ENCODE data around the gene SRP9.

SRP9 gene, protein sequence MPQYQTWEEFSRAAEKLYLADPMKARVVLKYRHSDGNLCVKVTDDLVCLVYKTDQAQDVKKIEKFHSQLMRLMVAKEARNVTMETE

DNA sequence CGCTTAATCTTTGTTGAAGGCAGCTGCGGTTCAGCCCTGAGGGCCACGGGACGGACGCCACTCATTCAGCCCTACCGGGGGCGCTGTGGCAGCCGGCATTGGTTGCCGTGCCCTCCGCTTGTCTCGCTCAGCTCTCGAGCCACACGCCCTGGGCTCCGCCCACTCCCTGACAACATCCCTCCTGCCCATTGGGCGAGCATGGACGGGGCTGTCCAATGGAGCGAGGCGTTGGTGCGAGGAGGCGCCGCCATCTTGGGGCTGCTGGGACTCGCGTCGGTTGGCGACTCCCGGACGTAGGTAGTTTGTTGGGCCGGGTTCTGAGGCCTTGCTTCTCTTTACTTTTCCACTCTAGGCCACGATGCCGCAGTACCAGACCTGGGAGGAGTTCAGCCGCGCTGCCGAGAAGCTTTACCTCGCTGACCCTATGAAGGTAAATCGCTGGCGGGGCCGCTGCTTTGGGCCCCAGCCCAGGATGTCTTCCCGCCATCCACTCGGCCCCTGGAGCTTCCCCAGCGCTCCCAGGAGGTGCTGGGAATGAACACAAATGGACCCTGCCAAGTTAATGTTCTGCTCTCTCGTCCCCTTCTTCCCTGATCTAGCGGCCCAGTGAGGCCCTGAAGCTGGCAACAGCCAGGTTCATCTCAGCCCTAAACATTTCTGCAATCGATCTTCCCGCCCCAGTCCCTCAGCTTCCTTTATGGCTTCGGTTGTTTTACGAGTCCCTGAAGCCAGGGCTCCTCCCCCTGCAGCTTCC, at the start of gene SRP9:
TSS of gene SRP9 (plus strand) at position 244 of the 754 bp plus-strand sequence. CDS start at position 359, 115 bp downstream.
- peak; percentile 98 for DNase-seq

DNA sequence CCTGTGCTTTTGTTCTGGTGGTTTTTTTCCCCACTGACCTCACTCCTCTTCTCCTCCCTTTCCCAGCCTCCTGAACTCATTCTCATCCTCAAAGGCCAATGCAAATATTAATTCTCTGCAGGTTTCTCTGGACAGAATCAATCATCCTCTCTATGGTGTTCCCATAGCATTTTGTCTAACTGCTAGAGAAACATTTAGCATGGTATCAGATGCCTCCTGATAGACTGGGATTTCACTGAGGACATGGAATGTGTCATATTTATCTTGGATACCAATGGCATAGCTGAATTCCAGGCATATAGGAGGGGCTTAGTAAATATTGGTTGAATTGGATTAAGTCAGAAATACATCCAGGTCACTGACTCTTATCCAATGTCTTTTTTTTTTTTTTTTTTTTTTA, 46.1 kb upstream of the SRP9 start:
- DNase-seq: no peak

DNA sequence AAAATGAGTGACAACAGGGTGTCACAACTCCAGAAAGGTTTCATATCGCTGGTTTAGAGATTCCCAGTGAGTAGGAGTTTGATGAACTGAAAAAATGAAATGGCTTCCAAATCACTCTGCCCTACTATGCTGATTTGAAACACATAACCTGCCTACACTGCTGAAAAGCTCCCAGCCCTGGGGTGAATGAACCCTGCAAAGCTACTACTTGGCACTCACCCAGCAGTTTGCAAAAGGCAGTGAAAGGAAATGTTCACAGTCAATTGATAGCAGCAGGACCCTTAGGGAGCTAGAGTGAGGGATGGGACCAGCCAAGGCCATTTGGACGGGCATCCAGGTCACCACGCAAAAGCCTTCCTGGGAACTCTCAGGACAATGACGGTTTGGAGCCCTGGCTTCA, 44.4 kb upstream of the SRP9 start:
- no peak for DNase-seq

DNA sequence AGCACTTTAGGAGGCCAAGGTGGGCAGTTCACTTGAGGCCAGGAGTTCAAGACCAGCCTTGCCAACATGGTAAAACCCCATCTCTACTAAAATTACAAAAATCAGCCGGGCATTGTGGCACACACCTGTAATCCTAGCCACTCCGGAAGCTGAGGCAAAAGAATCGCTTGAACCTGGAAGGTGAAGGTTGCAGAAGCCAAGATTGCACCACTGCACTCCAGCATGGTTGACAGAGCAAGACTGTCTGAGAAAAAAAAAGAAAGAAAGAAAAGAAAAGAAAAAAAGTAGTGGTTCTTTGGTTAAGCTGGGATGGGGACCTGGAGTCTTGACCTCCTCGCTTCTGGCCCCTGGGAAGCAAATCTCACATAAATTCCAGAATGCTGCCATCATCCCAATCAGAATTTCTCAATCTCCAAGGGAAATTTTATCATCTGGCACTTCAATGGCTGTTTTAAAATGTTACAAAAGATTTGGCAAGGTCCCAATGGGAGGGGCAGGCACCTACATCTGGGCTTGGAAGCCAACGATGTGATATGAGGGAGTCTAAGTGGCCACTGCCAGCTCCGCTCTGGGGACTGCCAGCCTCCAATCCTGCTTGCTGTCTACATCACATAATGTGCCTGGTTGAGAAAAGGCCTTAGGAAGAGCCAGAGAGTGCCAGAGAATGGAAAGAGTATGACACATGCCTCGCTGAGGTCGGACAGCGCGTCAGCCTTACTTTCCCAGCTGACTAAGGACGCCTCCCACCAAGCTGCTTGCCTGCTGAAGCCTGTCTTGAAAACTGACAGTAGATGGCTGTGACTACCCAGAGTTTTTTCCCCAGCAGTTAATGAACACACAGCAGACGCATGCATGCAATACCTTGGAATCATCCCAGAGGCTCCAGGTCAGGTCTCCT, 42.1 kb upstream of the SRP9 start:
- no peak for DNase-seq

DNA sequence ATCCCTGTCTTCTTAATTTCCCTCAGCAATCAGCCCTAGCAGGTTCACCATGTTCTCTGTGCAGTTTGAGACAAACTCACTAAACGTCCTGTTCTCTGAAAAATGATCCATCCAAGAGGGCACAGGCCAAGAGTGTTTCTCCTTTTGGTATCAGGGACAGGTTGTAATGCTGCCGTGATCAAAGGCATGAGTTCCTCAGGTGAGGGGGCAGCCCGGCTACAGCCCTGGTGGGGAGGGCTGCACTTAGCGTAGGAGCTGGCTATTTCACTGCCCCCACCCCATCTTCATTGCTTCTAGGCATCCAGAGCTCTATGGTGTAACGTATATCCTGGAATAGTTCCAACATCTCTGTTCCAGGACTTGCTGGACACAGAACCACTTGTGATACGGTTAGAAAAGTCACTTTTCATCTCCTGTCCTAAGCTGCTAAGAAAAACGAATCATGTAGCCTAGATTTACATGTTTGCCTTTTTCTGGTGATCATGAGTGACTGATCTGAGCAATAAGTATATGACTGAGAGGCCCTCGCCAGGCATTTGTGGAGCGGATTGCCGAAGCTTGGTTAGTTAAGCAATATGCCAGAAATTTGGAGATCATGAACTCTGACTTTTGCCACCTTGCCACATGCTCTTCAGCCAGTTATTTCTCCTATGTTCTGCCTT, 41.1 kb upstream of the SRP9 start:
- DNase-seq: no peak

DNA sequence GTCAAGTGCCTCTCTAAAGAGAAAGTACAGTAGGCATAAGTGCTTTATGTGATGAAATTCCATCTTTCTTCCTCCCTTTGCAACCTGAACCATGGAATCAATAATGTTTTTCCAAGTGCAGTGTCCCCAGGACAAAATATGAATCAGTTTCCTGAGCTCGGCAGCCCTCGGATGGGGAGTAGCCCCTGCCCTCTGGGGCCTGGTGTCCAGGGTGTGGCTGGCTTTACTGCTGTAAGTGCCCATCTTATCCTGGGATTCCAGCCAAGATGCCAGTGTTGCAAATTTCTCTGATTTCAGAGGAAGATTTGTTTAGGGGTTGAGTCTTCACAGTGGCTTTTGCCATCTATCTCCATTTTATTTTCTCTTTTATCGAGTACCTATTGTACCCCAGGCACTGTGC, 40.5 kb upstream of the SRP9 start:
- no peak for DNase-seq

DNA sequence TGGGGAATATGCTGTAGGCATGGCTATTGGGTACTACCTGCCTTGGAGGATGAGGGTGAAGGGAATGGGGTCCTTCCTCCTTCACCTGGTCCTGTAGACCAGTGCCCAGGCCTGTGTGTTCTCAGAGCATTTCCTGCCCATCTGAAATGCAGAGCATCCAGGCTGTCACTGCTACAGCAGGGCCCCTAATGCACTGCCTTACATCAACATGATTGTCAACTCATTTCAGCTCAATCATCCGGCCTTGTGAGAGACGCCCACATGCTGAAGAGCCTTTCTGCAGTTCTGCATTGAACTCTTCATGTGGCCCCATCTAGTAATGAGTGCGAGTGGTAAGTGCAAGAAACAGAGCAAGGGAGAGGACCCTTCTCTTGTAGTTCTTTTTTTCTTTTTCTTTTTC, 39.8 kb upstream of the SRP9 start:
- no peak for DNase-seq

DNA sequence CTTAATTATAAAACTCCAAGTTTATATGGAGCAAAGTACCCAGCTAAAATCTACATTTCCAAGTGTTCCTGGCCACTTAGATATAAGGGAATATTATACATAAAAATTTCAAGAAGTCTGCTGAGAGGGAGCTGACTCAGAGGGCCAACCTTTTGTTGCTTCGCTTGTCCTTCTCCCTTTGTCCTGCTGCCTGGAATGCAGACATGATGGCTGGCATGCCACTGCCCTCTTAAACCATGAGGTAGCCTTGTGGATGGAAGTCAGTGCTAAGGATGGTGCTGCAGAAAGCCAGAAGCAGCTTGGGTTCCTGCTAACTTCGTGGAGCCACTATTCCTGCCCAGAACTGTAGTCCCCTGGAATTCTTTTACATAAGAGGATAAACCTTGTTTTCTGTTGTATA, 38.9 kb upstream of the SRP9 start:
- DNase-seq: no peak

DNA sequence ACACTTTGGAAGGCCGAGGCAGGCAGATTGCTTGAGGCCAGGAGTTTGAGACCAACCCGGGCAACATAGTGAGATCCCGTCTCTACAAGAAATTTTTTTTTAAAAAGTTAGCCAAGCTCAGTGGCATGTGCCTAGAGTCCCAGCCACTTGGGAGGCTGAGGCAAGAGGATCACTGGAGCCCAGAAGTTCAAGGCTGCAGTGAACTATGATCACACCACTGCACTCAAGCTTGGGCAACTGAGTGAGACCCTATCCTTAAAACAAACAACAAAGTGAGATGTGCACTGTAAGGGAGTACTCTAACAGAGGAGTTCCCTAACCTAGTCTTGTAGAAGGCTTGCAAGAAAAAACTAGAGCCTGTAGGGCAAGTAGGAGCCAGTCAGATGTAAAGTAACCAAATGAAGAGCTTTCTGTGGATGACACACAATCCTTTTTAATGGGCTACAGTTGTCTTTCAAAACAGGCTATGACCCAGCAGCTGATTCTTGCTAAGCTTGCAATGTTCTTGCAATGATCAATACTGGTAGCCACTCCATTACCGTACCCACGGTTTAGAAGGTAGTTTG, 38.0 kb upstream of the SRP9 start:
- no peak for DNase-seq

DNA sequence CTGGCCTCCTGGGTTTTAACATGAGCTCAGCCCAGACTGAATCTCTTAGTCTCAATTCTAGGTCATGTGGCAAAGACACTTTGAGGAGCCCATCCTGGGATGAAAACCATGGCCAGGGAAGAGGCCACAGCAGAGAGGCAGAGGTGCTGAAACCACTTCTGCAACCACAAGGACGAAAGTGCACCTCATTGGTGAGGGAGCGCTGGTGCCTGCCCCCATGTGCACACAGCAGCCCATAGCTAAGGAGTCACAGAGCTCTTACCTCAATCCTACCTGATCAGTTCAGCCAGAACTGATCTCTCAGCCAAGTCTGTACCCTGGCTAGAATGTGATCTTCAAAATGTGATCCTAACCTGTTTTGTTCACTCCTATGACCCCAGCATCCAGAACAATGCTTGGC, 32.9 kb upstream of the SRP9 start:
- no peak for DNase-seq

DNA sequence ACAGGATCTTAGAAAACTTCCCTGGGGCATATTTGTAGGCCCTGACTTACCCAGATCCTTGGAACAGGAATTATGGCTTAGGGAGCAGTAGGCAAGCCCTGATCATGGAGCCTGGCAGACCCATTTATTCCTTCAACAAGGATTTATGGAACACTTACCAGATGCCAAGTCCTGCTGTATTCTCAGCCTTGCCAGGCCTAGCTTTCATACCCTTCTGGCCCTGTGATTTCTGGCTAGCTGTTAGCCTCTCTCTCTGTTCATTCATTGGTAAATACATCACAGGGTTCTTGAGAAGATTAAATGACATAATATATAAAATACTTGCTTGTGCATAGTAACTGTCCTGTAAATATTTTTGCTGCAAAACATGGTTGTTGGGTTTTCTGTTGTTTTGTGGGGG, 32.4 kb upstream of the SRP9 start:
- no peak for DNase-seq

DNA sequence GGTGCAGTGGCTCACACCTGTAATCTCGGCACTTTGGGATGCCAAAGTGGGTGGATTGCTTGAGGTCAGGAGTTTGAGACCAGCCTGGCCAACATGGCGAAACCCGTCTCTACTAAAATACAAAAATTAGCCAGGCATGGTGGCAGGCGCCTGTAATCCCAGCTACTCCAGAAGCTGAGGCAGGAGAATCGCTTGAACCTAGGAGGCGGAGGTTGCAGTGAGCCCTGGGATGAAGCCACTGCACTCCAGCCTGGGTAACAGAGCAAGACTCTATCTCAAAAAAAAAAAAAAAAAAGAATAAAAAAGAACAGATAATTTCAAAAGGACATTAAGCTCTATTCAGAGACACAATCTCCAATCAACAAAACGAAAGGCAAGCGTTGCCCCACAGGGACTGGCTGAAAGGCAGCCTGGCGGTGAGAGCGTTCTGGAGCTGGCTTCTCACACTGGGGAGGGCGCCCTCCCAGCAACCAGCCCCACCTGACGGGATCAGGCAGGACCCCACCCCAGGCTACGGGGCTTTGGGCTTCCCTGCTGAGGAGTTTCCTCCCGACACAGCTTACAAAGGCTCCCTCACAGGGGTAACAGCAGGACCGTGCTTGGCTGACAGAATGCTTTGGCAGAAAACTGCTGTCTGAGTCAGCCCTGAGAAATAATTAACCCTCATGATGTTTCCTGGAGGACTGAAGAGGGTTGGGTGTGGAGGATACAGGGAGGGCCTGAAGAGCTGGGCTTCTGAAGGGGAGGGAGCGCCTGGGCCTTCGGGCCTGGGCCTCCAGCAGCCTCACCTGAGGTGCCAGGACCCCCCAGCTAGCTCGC, 31.1 kb upstream of the SRP9 start:
- no peak for DNase-seq

DNA sequence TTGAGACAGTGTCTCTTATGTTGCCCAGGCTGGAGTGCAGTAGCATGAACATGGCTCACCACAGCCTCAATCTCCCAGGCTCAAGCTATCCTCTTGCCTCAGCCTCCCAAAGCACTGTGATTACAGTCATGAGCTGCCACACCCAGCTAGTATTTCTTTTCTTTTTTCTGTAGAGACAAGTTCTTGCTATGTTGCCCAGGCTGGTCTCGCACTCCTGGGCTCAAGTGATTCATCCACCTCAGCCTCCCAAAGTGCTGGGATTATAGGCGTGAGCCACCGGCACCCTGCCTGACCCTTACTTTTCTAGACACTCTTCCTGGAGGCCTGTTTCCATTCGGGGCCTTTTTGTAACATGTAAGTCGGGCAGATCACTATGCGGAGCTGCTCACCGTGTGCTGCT, 30.1 kb upstream of the SRP9 start:
- DNase-seq: no peak

DNA sequence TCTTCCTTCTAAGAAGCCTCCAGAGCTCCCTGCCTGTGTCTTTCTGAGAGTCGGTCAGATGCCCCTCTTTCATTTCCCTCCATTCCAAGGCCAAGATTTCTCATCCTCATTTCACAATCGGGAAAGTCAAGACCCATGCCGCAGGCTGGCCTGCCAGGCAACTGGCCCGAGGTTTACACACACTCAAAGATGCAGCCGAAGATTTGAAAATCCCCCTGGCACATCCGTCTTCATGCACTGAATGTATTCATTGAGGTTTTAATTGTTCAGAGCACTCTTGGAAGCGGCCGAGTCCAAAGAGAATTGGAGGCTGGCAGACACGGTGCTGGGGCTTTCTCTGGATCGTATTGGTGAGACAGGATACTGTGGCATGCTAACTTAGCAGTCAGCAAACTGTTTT, 29.1 kb upstream of the SRP9 start:
- DNase-seq: no peak

DNA sequence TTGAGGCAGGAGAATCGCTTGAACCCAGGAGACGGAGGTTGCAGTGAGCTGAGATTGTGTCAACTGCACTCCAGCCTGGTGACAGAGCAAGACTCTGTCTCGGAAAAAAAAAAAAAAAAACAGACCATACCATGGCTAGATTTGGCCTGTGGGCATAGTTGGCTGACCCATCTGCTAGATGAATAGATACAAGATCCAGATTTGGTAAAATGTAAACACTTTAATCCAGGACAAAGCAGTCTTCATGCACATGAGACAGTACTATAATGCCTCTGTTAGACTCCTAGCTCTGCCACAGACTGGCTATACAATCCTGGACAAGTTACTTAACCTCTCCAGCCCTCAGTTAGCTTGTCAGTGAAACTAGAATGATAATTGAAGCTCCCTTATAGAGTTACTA, 27.9 kb upstream of the SRP9 start:
- DNase-seq: no peak

DNA sequence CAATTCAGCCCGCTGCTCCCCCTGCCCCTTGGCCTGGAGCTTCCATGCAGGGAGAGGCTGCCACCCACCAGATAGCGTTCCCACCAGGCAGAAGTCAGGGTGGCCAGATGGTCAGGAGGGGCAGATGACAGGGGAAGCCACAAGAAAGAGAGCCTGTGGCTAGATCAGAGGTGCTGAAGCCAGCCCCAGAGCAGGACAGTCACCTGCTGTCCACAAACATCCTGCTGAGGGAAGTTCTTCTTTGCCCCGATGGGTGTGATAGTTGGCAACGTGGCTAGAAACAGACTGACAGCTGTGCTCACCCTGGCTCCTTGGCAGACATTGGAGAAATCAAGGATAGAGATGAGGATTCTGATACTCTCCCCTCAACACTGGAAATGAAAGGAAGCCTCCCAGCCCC, 27.2 kb upstream of the SRP9 start:
- no peak for DNase-seq

DNA sequence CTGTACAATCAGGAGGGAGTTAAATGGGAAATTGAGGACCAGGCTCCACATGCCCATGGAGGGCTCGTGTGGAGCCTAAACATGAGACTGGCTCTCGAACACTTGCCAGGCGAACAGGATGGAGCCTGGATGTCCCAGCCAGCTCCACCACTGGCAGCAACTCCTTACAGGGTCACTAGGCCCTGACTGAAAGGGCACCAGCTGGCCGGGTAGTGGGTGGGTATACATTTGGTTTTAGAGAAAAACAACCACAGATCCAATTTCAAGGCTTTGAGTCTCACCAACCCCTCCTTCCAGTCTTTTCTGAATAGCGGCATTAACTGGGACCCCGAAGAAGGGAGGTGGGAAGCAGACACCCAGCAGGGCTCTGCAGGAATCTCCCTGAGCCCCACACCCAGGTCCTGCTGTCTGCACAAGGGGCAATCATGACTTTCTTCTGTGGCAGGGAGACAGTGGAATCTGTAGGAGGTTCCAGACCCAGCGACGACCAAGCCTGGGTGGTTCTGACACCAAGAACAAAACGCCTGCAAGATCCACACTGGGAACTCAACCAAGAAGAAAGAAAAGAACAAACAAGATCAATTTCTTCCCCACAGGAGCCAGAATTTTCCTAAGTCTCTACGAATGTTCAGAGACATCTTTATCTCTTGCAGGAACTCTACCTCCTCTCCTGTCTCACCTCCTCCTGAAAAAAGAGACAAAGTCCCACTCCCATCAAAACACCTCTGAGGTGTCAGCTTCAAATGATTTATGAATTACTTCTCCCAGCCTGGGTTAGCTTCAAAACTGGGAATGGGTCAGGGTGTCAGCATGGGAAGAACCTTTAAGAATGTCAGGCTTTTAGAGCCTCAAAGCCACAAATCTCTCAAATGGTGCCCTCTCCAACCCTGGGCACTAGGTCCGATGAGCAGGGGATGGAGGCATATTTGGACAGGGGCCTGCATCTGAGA, 26.5 kb upstream of the SRP9 start:
- DNase-seq: no peak

DNA sequence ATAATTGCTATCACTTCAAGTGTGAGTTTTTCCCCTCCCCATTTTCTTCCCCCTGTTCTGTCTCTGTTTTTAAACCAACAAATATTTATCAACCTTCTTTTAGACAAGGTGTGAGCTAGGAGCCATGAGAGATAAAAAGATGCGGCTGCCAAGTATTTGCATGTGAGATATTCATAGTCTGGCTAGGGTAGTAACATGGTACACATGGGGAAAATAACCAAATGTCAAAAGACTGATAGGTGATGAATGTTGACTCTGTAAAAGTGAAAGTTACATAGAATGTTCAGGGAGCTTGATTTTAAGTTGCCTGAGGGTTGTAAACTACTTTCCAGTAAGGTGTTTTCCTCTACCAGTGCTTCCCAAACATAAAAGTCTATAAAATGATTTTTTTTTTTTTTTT, 25.4 kb upstream of the SRP9 start:
- DNase-seq: no peak

DNA sequence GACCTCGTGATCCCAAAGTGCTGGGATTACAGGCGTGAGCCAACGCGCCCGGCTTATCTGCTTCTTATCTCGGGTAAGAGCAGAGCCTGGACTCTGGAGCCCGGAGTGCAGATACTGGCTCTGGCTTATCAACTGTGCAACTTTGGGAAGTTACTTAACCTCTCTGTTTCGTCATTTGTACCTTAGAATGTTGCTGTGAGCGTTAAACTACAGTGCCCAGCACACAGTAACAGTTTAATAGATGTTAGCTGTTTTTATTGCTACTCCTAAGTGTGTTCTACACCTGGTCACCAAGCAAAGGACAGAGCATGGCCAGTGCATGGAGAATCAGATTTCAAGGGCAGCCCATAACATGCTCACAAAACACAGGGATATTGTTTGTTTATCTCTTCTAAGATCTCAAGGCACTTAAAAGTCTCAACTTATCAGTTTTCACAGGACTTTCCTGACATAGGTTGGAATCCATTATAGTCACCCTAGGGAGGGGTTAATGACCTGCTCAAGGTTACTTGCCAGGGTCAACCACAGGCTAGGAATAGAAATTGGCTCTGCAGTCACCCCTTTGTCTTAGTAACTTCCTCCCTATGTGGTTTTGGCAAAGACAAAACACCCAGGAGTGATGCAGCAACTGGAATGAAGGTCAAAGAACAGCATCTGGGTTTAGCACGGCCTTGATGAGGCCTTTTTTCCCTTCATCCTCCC, 22.5 kb upstream of the SRP9 start:
- DNase-seq: no peak

DNA sequence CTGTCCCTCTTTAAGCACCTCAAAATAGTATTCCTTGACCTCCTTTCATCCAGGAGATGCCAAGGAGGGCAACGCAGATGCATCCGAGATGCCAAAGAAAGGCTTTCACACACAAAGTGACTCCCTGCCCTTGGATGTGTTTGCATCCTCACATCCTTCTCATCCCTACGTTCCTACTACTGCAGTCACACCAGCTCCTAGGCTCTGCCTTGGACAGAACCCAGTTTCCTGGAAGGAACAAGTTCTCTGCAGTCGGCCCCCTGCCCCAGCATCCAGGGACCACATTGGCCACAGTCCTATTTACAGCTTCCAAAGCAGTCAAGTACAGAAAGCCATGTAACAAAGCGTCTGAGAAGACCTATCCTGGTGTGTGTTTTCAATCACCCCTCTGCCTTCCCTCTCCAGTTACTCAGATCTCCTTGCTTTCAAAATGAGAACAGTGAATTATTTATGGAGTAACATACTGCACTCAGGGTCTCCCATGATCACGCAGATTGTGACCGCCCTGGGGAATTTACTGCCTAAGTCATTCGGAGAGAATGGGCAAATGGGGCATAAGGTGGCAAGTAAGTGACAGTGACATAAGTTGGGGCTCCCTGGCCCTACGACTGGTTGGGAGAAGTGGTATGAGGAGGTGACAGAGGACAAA, 21.8 kb upstream of the SRP9 start:
- DNase-seq: no peak
